Measurements from ENCODE around the gene OTULINL.
"Not testable (repeated sequence)": the region's sequence is repeated elsewhere in the genome, so short reads cannot be mapped to it uniquely, and the experiment has no call there.

The OTULINL gene

GRCh38 chr5:14552017-14552416 is 29.6 kb upstream of the OTULINL start:
- H3K27ac ChIP-seq, result no peak overlapping the region; the same call in 1 of the 2 replicates
- TF ChIP-seq CTCF (conservative IDR thresholded peaks at IDR 0.05), result no peak

DNA sequence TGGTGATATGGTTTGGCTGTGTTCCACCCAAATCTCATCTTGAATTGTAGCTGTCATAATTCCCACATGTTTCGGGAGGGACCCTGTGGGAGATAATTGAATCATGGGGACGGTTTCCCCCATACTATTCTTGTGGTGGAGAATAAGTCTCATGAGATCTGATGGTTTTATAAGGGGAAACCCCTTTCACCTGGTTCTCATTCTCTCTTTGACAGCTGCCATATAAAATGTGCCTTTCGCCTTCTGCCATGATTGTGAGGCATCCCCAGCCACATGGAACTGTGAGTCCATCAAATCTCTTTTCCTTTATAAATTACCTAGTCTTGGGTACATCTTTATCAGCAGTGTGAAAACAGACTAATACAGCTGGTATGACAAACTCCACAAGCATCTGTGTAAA is 27.3 kb upstream of the OTULINL start:
- not testable (repeated sequence) for H3K27ac ChIP-seq

DNA sequence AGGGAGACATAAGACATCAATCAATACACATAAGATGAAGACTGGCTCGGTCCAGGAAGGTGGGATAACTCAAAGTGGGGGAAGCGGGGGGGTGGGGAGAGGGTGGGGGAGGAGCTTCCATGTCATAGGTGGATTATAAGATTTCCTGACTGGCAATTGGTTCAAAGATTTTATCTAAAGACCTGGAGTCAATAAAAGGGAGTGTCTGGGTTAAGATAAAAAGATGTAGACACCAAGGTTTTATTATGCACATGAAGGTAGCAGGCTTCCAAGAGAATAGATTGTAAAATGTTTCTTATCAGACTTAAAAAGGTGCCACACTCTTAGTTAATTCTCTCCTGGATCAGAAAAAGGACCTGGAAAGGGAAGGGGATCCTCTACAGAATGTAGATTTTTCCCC is 25.6 kb upstream of the OTULINL start:
- no peak for TF ChIP-seq CTCF (conservative IDR thresholded peaks at IDR 0.05)
- H3K27ac ChIP-seq, result no peak overlapping the region

- H3K27ac ChIP-seq, result no peak overlapping the region
- no peak for TF ChIP-seq CTCF (conservative IDR thresholded peaks at IDR 0.05)
Observed at GRCh38 chr5:14557203-14557770, 24.3 kb upstream of the OTULINL start.

GRCh38 chr5:14557791-14558415 is 23.7 kb upstream of the OTULINL start:
- no peak overlapping the region for H3K27ac ChIP-seq
- TF ChIP-seq CTCF (conservative IDR thresholded peaks at IDR 0.05), result no peak

DNA sequence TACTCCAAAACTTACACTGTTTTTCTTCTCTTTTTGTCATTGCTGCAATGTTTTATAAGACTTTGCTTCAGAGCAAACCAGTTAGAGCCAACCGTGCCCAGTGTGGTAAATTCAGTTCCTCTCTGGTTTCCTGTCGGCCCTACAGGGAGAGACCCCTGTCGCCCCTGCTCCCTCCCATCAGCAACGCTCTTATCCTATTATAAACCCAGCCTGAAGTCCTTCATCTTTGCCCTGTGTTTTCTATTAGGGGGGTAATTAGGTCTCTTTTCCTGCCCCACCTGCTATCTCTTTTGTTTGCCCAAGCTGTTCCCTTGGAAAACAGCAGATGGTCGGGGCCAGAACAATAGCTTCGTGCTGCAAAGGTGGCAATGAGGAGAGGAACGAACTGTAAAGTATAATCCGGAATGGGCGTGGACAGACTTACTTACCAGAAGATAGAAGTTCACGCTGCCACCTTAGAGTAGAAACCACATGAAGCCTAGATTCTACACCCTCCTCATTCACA is 21.4 kb upstream of the OTULINL start:
- H3K27ac ChIP-seq, result no peak overlapping the region
- TF ChIP-seq CTCF (conservative IDR thresholded peaks at IDR 0.05), result no peak

- no peak for TF ChIP-seq CTCF (conservative IDR thresholded peaks at IDR 0.05)
- no peak overlapping the region for H3K27ac ChIP-seq
Observed at GRCh38 chr5:14561741-14562140, 19.9 kb upstream of the OTULINL start.

DNA sequence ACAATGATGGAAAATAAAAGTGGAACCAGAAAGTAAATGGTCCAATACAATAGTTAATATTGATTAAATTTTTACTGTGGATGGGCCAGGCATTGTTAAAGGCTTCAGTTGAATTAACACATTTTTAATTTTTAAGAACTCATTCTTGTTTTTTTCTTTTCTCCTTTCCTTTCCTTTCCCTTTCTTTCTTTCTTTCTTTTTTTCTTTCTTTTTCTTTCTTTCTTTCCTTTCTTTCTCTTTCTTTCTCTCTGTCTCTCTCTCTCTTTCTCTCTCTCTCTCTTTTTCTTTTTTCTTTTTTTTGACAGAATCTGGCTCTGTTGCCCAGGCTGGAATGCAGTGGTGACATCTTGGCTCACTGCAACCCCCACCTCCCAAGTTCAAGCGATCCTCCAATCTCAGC is 13.3 kb upstream of the OTULINL start:
- no peak overlapping the region for H3K27ac ChIP-seq
- no peak for TF ChIP-seq CTCF (conservative IDR thresholded peaks at IDR 0.05)

All from VCaP (cell line).